IMR-90 (cell line): ENCODE measurements around the gene FAM161A. TPM values are rescaled to one million over a fixed set of nuclear protein-coding genes. Genes with fewer than 3 reads are reported as not detected.

Experiments
- ATAC-seq: fragments of 200-7000 bp; cut with Tn5 transposase; 2 replicates; pipeline ENCODE4 v1.9.1; 2020; ENCODE audit warnings: low read depth, mild to moderate bottlenecking, moderate library complexity
- BruUV-seq: library from RNA; stranded (reverse); fragments of 400-500 nt; replicated peaks from 2 replicates; lab custom pipeline; 2021; lab: Mats Ljungman, UMichigan
- CTCF ChIA-PET: fragments of 300-600 bp; formaldehyde crosslinking; extraction: SDS; loops from one replicate; lab custom pipeline; 2021; ENCODE audit warnings: antibody characterized with exemption; lab: Yijun Ruan, JAX
- POLR2A ChIA-PET: fragments of 300-600 bp; sonication (Branson Sonifier 250); formaldehyde crosslinking; loops from one replicate; lab custom pipeline; 2022; ENCODE audit warnings: antibody characterized with exemption; ENCODE audit not compliant: unreplicated experiment; lab: Charles Lee
- DNase-seq: peaks from one replicate; pipeline ENCODE4 v3.0.0; 2013
- H2AFZ ChIP-seq: replicated peaks from 2 replicates; pipeline ENCODE3; 2013; ENCODE audit warnings: low read length, mild to moderate bottlenecking; ENCODE audit not compliant: poor library complexity
- H2AK5ac ChIP-seq: 2 replicates; pipeline ENCODE4 v1.6.1; 2013; ENCODE audit warnings: low read depth, low read length, inconsistent platforms
- H2AK9ac ChIP-seq: replicated peaks from 2 replicates; pipeline ENCODE3; 2013; ENCODE audit warnings: mild to moderate bottlenecking, low read depth, low read length, moderate library complexity; ENCODE audit not compliant: poor library complexity
- H2BK120ac ChIP-seq: 2 replicates; pipeline ENCODE4 v1.6.1; 2013; ENCODE audit warnings: low read depth, low read length, inconsistent platforms
- H2BK15ac ChIP-seq: 3 replicates; pipeline ENCODE4 v1.6.1; 2013; ENCODE audit warnings: low read depth, low read length, inconsistent platforms
- H2BK20ac ChIP-seq: 2 replicates; pipeline ENCODE4 v1.6.1; 2013; ENCODE audit warnings: low read depth, mild to moderate bottlenecking, inconsistent platforms, low read length, moderate library complexity
- H2BK5ac ChIP-seq: 2 replicates; pipeline ENCODE4 v1.6.1; 2013; ENCODE audit warnings: mild to moderate bottlenecking, low read depth, low read length, inconsistent platforms; ENCODE audit not compliant: poor library complexity, severe bottlenecking
- H3K14ac ChIP-seq: replicated peaks from 2 replicates; pipeline ENCODE4 v1.6.1; 2013; ENCODE audit warnings: low read depth, low read length, inconsistent platforms
- H3K18ac ChIP-seq: 2 replicates; pipeline ENCODE4 v1.6.1; 2013; ENCODE audit warnings: low read depth, low read length, control low read depth
- H3K23ac ChIP-seq: 2 replicates; pipeline ENCODE4 v1.6.1; 2013; ENCODE audit warnings: low read depth, low read length, inconsistent platforms
- H3K27ac ChIP-seq: 2 replicates; pipeline ENCODE4 v1.5.1; 2013; ENCODE audit warnings: mild to moderate bottlenecking, control low read depth, low read length; ENCODE audit not compliant: insufficient read depth
- H3K27me3 ChIP-seq: 2 replicates; pipeline ENCODE4 v1.6.1; 2013; ENCODE audit warnings: low read length; ENCODE audit not compliant: control insufficient read depth, insufficient read depth
- H3K36me3 ChIP-seq: 2 replicates; pipeline ENCODE4 v1.6.1; 2013; ENCODE audit warnings: low read length, mixed read lengths; ENCODE audit not compliant: control insufficient read depth, insufficient read depth
- H3K4ac ChIP-seq: 2 replicates; pipeline ENCODE4 v1.6.1; 2013; ENCODE audit warnings: low read depth, low read length, inconsistent platforms
- H3K4me1 ChIP-seq: 2 replicates; pipeline ENCODE4 v1.6.1; 2013; ENCODE audit warnings: low read length, mixed read lengths; ENCODE audit not compliant: control insufficient read depth, insufficient read depth
- H3K4me2 ChIP-seq: 2 replicates; pipeline ENCODE4 v1.6.1; 2013; ENCODE audit warnings: low read depth, mild to moderate bottlenecking, control low read depth, low read length, moderate library complexity
- H3K4me3 ChIP-seq: 2 replicates; pipeline ENCODE4 v1.5.1; 2013; ENCODE audit warnings: low read depth, mild to moderate bottlenecking, control low read depth, low read length, moderate library complexity; ENCODE audit not compliant: insufficient read depth
- H3K56ac ChIP-seq: 2 replicates; pipeline ENCODE4 v1.6.1; 2013; ENCODE audit warnings: low read length, inconsistent platforms; ENCODE audit not compliant: insufficient read depth; ENCODE audit errors: extremely low read depth
- H3K79me1 ChIP-seq, 2 experiments: 2 replicates each; pipeline ENCODE4 v1.6.1; 2013; ENCODE audit warnings: low read length in 2 of 2, inconsistent platforms in 1 of 2, low read depth in 1 of 2
- H3K9ac ChIP-seq: 2 replicates; pipeline ENCODE4 v1.6.1; 2013; ENCODE audit warnings: low read depth, low read length, control low read depth
- H3K9me1 ChIP-seq: 2 replicates; pipeline ENCODE4 v1.6.1; 2013; ENCODE audit warnings: low read length, inconsistent platforms; ENCODE audit not compliant: insufficient read depth
- H3K9me3 ChIP-seq: 2 replicates; pipeline ENCODE4 v1.6.1; 2013; ENCODE audit warnings: low read length; ENCODE audit not compliant: control insufficient read depth, insufficient read depth
- H4K20me1 ChIP-seq: 2 replicates; pipeline ENCODE4 v1.6.1; 2013; ENCODE audit warnings: low read length, inconsistent platforms; ENCODE audit not compliant: insufficient read depth
- H4K5ac ChIP-seq: 2 replicates; pipeline ENCODE4 v1.6.1; 2013; ENCODE audit warnings: mild to moderate bottlenecking, low read depth, low read length, control low read depth
- H4K8ac ChIP-seq, 2 experiments: 2 replicates each; pipeline ENCODE4 v1.6.1; 2013; ENCODE audit warnings: low read depth in 2 of 2, low read length in 2 of 2, control low read depth in 1 of 2, inconsistent platforms in 1 of 2
- H4K91ac ChIP-seq: 2 replicates; pipeline ENCODE4 v1.6.1; 2013; ENCODE audit warnings: low read depth, low read length, inconsistent platforms; ENCODE audit not compliant: insufficient read depth
- MAFK ChIP-seq: IDR thresholded peaks from 2 replicates; pipeline ENCODE4 v1.6.1; 2012; ENCODE audit warnings: low read depth, low read length, improper control_type of control experiment
- MAZ ChIP-seq: IDR thresholded peaks from 2 replicates; pipeline ENCODE4 v1.6.1; 2012; ENCODE audit warnings: low read depth, mild to moderate bottlenecking, low read length, improper control_type of control experiment, moderate library complexity, borderline replicate concordance
- MXI1 ChIP-seq: IDR thresholded peaks from 2 replicates; pipeline ENCODE4 v1.6.1; 2012; ENCODE audit warnings: low read depth, mild to moderate bottlenecking, low read length, moderate library complexity, borderline replicate concordance
- POLR2A ChIP-seq: IDR thresholded peaks from 2 replicates; pipeline ENCODE4 v1.6.1; 2012; ENCODE audit warnings: mild to moderate bottlenecking, low read depth, low read length
- RCOR1 ChIP-seq: IDR thresholded peaks from 2 replicates; pipeline ENCODE4 v1.6.1; 2012; ENCODE audit warnings: mild to moderate bottlenecking, low read length, improper control_type of control experiment; ENCODE audit not compliant: insufficient replicate concordance
- USF2 ChIP-seq: fragments of 150-350 bp; IDR thresholded peaks from 2 replicates; pipeline ENCODE4 v1.6.1; 2017; ENCODE audit warnings: mild to moderate bottlenecking, antibody characterized with exemption, low read length, low read depth
- WGBS, 2 experiments: methylation state at CpG; one replicate each; pipeline versions ENCODE4 v1.1.5 to v1.1.7; 2013; ENCODE audit warnings: missing lambda C conversion rate in 2 of 2; ENCODE audit not compliant: insufficient read length in 1 of 2; ENCODE audit errors: extremely low coverage in 2 of 2; 5-methylcytosine and 5-hydroxymethylcytosine counted together
- dilution Hi-C: fragments of 300-500 bp; cut with HindIII; formaldehyde crosslinking; loops from one replicate; pipeline ENCODE4 v1.14.3; 2018; ENCODE audit warnings: low sequenced_read_pairs; ENCODE audit not compliant: unreplicated experiment
- in situ Hi-C: fragments of 300-500 bp; cut with MboI; formaldehyde crosslinking; loops from 3 replicates; pipeline ENCODE4 v1.14.3; 2019; ENCODE audit warnings: low sequenced_read_pairs, inconsistent platforms, mixed read lengths
- intact Hi-C: fragments of 100-400 bp; cut with micrococcal nuclease; formaldehyde crosslinking; loops from 2 replicates; pipeline ENCODE4 v1.10.0; 2022
- polyA plus RNA-seq, 3 experiments: library from polyadenylated mRNA; depleted of rRNA; stranded (reverse); fragments of >200 nt; gene quantifications; 2 replicates each; pipeline ENCODE4 v1.2.3, GENCODE V29; 2012; ENCODE audit warnings: low replicate concordance in 1 of 3
- total RNA-seq: library from RNA; depleted of rRNA; stranded (reverse); fragments of >200 nt; gene quantifications from 2 replicates; pipeline ENCODE4 v1.2.3, GENCODE V29; 2012

FAM161A gene
- total and polyA plus RNA-seq, 2 of the 4 experiments (the other 2 are of a cell fraction), result 0.80 to 1.3 TPM

DNA sequence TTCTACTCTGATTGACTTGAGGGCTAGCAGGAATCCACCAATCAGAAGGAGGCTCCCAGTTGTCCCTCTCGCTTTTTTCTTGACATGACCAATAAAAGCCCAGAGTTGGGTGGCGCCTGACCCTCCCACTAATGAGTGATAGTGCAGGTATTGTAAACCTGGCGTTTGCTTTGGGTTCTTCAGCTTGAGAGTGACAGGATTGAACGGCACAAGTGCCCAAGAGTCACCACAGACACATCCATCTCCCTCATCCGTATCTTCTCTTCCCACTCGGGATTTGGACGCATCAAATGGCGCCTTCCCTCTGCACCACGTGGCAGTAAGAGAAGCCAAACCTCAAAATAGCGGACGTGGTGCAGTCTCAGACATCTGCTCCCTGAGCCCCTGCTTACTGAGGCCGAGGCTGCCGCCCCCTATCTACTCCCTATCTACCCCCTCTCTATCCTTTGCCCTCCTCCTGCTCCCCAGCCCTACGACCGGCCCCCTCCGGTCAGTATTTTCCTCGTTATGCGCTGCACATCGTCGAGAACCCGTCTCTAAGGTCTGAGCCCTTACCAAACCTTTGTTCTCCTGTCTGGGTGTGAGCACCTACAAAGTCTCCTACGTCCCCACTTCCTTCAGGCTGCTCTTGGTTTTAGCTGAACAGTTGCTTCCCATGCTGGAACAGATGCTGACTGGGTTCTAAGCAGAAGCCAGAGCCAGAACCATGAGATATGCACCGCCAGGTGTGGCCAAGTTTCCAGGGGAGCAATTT is 881 bp upstream of the FAM161A start:
- H2AFZ ChIP-seq, result peak overlapping the region; percentile 99
- peak overlapping the region; percentile 10; the same call in 1 of the 2 replicates for H2AK5ac ChIP-seq
- no TSS peak for BruUV-seq
- peak overlapping the region; percentile 4; the same call in 1 of the 2 replicates for H3K27ac ChIP-seq
- DNase-seq, result peak; percentile 97
- dilution Hi-C loops, result no loop called here
- H2BK120ac ChIP-seq, result peak overlapping the region; percentile 80
- H3K9me1 ChIP-seq, result peaks cover 6% of the 10 kb centered on the region; the same call in 1 of the 2 replicates
- H3K18ac ChIP-seq, result peak overlapping the region; percentile 7; the same call in 1 of the 2 replicates
- peak overlapping the region; percentile 65 for H4K91ac ChIP-seq
- peak overlapping the region; percentile 88 for H3K4me2 ChIP-seq
- peak overlapping the region; percentile 68 to 98 for H4K8ac ChIP-seq
- H3K14ac ChIP-seq, result peak overlapping the region; percentile 88
- no peaks in the 10 kb centered on the region for H4K20me1 ChIP-seq
- peak overlapping the region; percentile 77; the same call in 1 of the 2 replicates for H2BK20ac ChIP-seq
- H2AK9ac ChIP-seq, result peak overlapping the region; percentile 8
- TF ChIP-seq POLR2A (no peak), MAZ (no peak), RCOR1 (no peak), MAFK (no peak), USF2 (peak; percentile 82), MXI1 (peak; percentile 88)
- ChIA-PET CTCF (interaction anchor here (0.5 kb wide), 1 partner anchor 686 kb away, joined by 3 read pairs; no protein-coding TSS in a partner anchor), POLR2A (no interaction called here)
- peak; percentile 89 for ATAC-seq
- peak overlapping the region; percentile 92 for H3K23ac ChIP-seq
- peak overlapping the region; percentile 29 for H3K9ac ChIP-seq
- H3K56ac ChIP-seq, result 0 out of 2 replicates have a peak overlapping the region, but pooled peaks have one; percentile 13
- H3K4me1 ChIP-seq, result no peaks in the 10 kb centered on the region
- peak overlapping the region; percentile 60; the same call in 1 of the 3 replicates for H2BK15ac ChIP-seq
- intact Hi-C loops, result loop anchor here (2.0 kb wide), 1 partner anchor 318 kb away; no protein-coding TSS in a partner anchor
- in situ Hi-C loops, result no loop called here
- H3K4ac ChIP-seq, result peak overlapping the region; percentile 86
- H2BK5ac ChIP-seq, result peak overlapping the region; percentile 14
- peaks cover 0 to 3% of the 10 kb centered on the region in 2 experiments; a peak in 1 of 4 replicates for H3K79me1 ChIP-seq
- H4K5ac ChIP-seq, result peak overlapping the region; percentile 24; the same call in 1 of the 2 replicates
- H3K4me3 ChIP-seq, result peak overlapping the region; percentile 93
- no peaks in the 10 kb centered on the region for H3K27me3 ChIP-seq
- H3K36me3 ChIP-seq, result no peaks in the 10 kb centered on the region
- WGBS, 2 experiments, result 4% methylated on average over 17 of the region's 23 CpGs; no CpG with 5 or more reads in 1 of the 2 experiments
- no peaks in the 10 kb centered on the region for H3K9me3 ChIP-seq
